GM19397 (cell line): ENCODE measurements around the gene SERTM1.

Experiments
- ATAC-seq: cut with Tn5 transposase; IDR thresholded peaks from one replicate; pipeline ENCODE4 v1.9.1; 2021; ENCODE audit warnings: mild to moderate bottlenecking, moderate library complexity; ENCODE audit not compliant: unreplicated experiment

SERTM1 gene

DNA sequence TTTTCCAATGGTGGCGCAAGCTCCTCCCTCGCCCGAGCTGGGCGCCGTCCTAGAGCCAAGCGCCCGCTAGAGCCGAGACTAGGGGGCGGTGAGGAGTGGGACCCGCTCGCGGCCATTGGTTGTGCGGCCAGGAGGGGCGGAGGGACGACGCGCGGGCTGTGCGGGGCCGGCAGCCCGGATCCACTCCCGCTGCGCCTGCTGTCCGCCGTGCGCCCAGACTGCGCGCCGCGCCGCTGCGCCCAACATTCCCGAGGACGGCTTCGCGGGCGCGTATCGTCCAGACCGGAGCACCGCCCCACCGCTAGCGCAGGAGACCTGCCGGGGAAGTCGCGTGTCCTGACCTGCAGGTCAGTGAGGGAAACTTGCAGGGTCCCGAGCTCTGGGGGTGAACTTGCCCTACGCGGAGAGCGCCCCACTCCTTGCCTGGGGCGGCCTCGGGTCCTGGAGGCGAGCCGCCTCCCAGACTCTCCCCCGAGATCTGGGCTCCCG lies at the start of gene SERTM1:
Gene SERTM1, plus strand, starts transcription at position 183 of the 489 bp plus-strand sequence. CDS start 21,059 bp downstream, outside the sequence.
- ATAC-seq: no peak

DNA sequence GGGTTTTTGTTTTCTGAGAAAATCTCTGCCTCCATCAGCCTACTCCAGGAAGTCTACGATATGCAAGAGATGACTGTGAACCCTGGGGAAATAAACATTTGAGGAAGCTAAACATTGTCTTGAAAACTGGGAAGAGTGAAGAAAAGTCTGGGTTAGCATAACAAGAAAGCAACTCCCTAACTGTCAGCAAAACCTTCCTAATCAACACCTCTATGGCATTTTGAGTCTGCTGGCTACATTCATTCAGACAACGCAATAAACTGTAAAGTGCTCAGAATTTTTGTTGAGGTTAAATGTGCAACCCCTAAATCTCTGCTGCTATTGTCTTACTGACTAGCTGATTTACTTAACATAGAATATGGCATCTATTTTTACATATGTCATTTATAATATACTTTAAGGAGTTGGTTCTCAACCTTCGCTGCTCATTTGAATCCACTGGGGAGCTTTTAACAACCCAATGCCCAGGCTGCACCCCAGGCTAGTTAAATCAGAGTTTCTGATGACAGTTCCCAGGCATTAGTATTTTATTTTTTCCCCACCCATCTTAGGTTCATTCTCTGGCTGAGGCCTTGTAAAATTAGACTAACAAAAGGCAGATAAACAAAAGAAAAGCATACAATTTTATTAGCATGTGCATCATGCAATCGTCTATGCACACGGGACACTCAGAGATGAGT lies 45.3 kb upstream of the SERTM1 start:
- no peak for ATAC-seq

DNA sequence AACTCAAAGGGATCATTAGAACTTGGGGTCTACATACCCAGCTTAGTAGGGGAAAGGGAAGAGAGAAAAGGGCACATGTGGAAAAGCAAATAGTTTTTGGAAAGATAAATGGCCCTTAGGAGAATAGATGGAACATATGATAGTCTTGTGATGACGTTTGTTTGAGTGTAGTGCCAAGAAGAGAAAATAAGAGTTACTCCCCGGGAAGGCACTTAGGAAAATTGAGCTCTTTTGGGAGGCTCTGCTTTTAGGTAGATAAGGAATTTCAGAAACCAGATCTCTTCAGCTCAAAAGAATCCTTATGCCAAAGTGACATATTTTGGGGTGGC lies 44.8 kb upstream of the SERTM1 start:
- no peak for ATAC-seq

DNA sequence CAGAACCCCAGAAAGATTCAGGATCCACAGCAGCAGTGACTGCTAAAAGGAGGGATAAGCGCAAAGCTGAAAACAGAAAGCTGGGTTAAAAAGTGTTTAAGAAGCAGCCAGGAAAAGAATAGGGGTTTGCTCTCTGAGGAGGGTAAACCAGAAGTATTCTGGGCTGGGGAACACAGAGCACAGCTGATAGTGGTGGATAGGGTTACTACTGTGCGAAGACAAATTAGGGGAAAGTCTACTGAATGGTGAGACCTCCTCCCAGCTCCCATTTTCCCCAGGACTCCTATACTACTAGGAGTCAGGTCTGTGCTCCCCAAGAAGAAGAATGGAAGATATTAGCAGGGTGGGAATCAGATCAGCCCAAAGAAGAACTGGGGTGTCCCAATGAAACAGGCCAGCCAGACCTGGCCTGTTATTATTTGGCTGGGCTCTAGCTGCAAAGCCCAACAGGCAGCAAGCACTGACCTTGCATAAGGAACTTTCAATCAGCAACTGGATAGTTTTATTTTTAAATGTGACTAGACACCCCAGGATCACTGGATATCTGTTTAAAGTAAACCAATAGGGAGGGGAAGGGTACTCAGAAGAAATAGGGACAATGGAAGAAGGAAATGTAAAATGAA lies 43.5 kb upstream of the SERTM1 start:
- ATAC-seq: no peak

DNA sequence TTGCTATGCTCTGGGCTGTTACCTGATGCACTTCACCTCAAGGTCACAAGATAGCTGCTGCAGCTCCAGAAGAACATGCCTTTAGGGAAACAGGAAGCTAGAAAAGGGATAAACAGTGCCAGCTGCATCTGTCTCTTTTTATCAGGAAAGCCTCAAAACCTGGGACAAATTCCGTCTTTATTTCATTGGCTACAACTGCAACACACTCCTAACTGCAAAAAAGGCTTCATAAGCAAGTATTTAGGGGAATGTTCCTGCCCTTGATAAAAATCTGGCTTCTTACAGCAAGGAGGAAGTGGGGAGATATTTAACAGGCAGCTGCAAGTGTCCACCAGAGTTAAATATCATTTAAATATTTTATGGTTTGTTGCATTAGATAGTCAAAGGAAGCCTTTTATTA lies 34.2 kb upstream of the SERTM1 start:
- ATAC-seq: no peak

DNA sequence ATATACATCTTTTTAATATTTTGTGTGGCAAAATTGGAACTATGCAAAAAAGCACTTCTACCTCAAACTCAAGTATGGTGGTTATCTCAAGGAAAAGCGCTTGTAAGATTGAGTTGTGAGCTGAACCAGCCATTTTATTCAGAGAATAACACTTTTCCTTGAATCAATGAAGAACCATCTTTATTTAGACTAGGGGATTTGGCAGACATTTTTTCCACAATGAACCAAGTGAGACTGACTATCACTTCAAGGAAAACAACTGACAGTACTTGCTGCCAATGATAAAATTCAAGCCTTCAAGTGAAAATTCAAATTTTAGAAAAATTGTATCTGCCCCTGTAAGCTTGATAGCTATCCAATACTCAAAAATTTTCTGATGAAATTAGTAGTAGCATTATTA lies 23.2 kb upstream of the SERTM1 start:
- no peak for ATAC-seq

GRCh38 chr13:36665630-36666029 lies 8.2 kb upstream of the SERTM1 start:
- ATAC-seq: no peak

DNA sequence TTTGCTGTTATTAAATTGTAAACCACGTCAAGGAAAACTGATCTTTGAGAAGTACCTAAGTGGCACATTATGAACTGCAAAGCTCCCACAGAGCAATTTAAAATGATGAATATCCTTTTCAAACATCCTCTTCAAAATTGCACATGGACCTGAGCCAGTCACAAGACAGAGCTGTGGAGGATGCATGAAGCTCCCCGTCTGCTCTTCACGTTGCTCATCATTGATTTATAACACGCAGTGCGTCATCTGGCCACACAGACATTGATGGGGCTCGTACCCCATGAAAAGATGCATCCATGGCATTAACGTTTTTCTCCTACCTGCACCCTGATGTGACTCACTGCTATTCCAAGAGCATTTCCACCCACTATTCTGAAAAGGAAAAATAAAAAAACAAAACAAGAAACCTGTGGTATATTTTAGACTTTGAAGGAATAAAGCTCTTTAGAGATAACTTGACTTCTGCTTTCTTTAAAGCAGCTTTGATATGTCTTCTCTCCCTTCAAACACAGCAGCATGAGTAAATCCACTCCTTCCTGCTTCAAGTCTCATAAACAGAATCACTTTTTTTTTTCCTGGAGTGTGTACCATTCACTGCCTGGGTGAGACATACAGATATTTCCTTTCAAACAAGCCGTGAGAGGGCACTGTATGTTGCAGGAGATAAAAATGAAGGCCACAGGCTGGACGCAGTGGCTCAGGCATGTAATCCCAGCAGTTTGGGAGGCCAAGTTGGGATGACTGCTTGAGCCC lies 7.2 kb upstream of the SERTM1 start:
- no peak for ATAC-seq

DNA sequence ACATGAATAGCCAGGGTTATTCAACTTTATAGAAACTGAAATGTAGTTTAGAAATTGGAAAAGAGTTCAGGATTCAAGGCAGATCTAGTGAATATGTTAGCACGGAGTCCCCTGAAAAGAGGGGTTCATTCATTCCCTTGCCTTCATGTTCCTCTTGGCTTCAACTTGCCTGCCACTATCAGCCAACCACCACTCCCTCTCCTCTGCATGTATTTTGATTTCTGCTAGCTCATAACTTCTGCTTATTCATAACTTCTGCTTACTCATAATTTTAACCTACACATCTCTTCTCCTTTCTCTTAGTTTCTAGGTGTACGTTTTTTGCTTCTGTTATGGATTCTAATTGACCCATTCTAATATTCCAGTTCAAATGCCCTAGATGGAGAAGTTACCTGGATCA lies 5.5 kb upstream of the SERTM1 start:
- no peak for ATAC-seq

DNA sequence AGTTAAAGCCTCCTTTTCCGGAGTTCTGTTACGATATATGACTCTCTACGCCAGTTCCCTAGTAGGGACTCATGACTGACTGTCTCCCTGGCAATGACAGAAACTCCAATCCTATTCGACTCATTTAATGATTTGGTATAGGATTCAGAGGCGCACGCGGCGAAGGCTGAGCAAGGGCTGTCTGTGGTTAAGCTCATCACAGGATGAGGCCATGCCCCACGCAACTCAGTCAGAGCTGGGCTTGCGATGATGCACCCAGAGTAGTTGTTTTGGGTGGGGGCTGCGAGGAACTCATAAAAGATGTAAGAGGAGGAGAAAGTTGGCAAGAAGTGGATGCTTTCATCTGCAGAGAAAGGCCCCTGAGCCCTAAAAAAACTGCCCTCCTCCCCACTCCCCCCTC lies 468 bp upstream of the SERTM1 start:
- ATAC-seq: no peak

- no peak for ATAC-seq
These were observed 755 bp downstream of the SERTM1 start for GRCh38 chr13:36674337-36675212.

DNA sequence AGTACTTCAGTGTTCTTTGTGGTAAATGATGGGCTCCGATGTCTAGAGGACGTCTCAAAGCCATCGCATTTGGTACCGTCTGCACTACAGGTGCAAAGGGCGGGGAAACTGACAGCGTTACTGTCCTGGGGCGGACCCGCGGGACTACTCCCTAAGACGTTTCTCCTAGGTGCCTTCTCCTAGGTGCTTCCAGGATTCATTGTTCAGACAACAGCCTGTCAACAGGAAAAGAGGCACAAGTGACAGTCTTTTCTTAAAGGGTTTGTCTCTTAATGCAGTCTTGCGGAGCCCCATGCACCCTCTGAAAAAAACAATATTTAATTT lies 1.4 kb downstream of the SERTM1 start:
- no peak for ATAC-seq

GRCh38 chr13:36680913-36681312 lies 7.1 kb downstream of the SERTM1 start:
- ATAC-seq: no peak

GRCh38 chr13:36681894-36682624 lies 8.2 kb downstream of the SERTM1 start:
- no peak for ATAC-seq

GRCh38 chr13:36683701-36684100 lies 9.9 kb downstream of the SERTM1 start:
- ATAC-seq: no peak

GRCh38 chr13:36685927-36686326 lies 12.1 kb downstream of the SERTM1 start:
- no peak for ATAC-seq

- no peak for ATAC-seq
These were observed 22.7 kb downstream of the SERTM1 start for GRCh38 chr13:36696410-36697010.

DNA sequence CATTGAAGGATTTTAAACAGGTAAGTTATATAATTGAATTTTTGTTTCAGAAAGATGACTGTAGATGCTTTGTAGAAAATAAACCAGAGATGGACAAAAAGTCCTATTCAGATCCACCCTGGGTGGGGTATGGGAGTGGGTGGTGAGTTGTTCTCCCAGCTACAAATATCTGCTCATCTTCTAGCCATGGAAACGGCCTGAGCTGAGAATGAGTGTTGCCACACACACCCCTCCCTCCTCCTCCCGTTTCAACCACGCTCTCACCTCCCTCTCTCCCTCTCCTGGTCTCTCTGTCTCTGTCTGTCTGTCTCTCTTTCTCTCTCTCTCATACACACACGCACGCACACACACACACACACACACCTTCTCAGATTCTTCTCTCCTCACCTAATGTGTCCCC lies 26.4 kb downstream of the SERTM1 start:
- ATAC-seq: no peak

GRCh38 chr13:36706755-36707154 lies 32.9 kb downstream of the SERTM1 start:
- ATAC-seq: no peak
